ENCODE results near the gene COL9A1. TPM values are rescaled to one million over a fixed set of nuclear protein-coding genes. Genes with fewer than 3 reads are reported as not detected.

COL9A1 gene
- total RNA-seq, 4 donors from 2014 or later: 33.5 TPM; not detected in 3

- no peak for TF ChIP-seq POLR2A (IDR thresholded peaks at IDR 0.05)
- Histone ChIP-seq H3K27ac (no peak overlapping the region), H3K4me1 (no peaks in the 10 kb centered on the region), H3K27me3 (peaks cover 0 to 8% of the 10 kb centered on the region in 2 donors), H3K36me3 (no peaks in the 10 kb centered on the region), H3K9me3 (no peaks in the 10 kb centered on the region), H3K4me3 (no peak overlapping the region)
- no peak for DNase-seq
- intact Hi-C loops (cut with DNase I; ENCODE audit: low total_unique reads): no loop called here
These were observed 32.4 kb downstream of the COL9A1 start for GRCh38 chr6:70270287-70271005.

- Histone ChIP-seq H3K27me3 (peaks cover 0 to 8% of the 10 kb centered on the region in 2 donors), H3K9me3 (no peaks in the 10 kb centered on the region), H3K36me3 (no peaks in the 10 kb centered on the region), H3K27ac (no peak overlapping the region), H3K4me1 (no peaks in the 10 kb centered on the region), H3K4me3 (no peak overlapping the region)
- intact Hi-C loops (cut with DNase I; ENCODE audit: low total_unique reads): no loop called here
- DNase-seq: no peak
- TF ChIP-seq CTCF (IDR thresholded peaks at IDR 0.05): no peak
- no peak for TF ChIP-seq POLR2A (IDR thresholded peaks at IDR 0.05)
These were observed 36.7 kb downstream of the COL9A1 start for GRCh38 chr6:70266142-70266541.

GRCh38 chr6:70264306-70264705, 38.6 kb downstream of the COL9A1 start:
- Histone ChIP-seq H3K36me3 (no peaks in the 10 kb centered on the region), H3K4me1 (no peaks in the 10 kb centered on the region), H3K9me3 (no peaks in the 10 kb centered on the region), H3K27me3 (peaks cover 0 to 5% of the 10 kb centered on the region in 2 donors), H3K27ac (no peak overlapping the region), H3K4me3 (no peak overlapping the region)
- no peak for DNase-seq
- TF ChIP-seq CTCF (IDR thresholded peaks at IDR 0.05) (no peak), POLR2A (IDR thresholded peaks at IDR 0.05) (no peak)
- intact Hi-C loops (cut with DNase I; ENCODE audit: low total_unique reads): no loop called here

- no peaks in the 10 kb centered on the region for H3K36me3 ChIP-seq
- TF ChIP-seq CTCF (IDR thresholded peaks at IDR 0.05) (no peak), POLR2A (IDR thresholded peaks at IDR 0.05) (no peak)
- no peak overlapping the region for H3K4me3 ChIP-seq
- no peak for DNase-seq
- no peaks in the 10 kb centered on the region for H3K9me3 ChIP-seq
- no peak overlapping the region for H3K27ac ChIP-seq
- intact Hi-C loops (cut with DNase I; ENCODE audit: low total_unique reads): no loop called here
- H3K27me3 ChIP-seq: no peaks in the 10 kb centered on the region
- H3K4me1 ChIP-seq: no peaks in the 10 kb centered on the region
These were observed 44.4 kb downstream of the COL9A1 start for GRCh38 chr6:70258483-70258882.

- intact Hi-C loops (cut with DNase I; ENCODE audit: low total_unique reads): no loop called here
- no peak for DNase-seq
- H3K4me1 ChIP-seq: no peaks in the 10 kb centered on the region
These were observed 45.1 kb downstream of the COL9A1 start for GRCh38 chr6:70257768-70258273.

More at GRCh38 chr6:70257768-70258273, 45.1 kb downstream of the COL9A1 start:
- Histone ChIP-seq H3K36me3 (no peaks in the 10 kb centered on the region), H3K9me3 (no peaks in the 10 kb centered on the region), H3K4me3 (no peak overlapping the region), H3K27me3 (no peaks in the 10 kb centered on the region), H3K27ac (no peak overlapping the region)
- TF ChIP-seq POLR2A (IDR thresholded peaks at IDR 0.05): no peak
- no peak for TF ChIP-seq CTCF (IDR thresholded peaks at IDR 0.05)

Measured in uterus (tissue), 4 donors.